HG03558 (cell line): Measurements from ENCODE around the gene MAB21L4.
"Not testable (repeated sequence)": the region's sequence is repeated elsewhere in the genome, so short reads cannot be mapped to it uniquely, and the experiment has no call there.

Experiments used
- ATAC-seq: cut with Tn5 transposase; IDR thresholded peaks from one replicate; pipeline ENCODE4 v1.9.1; 2021; ENCODE audit warnings: moderate number of reproducible peaks; ENCODE audit not compliant: unreplicated experiment; ENCODE audit errors: extremely low read depth

MAB21L4 gene

DNA sequence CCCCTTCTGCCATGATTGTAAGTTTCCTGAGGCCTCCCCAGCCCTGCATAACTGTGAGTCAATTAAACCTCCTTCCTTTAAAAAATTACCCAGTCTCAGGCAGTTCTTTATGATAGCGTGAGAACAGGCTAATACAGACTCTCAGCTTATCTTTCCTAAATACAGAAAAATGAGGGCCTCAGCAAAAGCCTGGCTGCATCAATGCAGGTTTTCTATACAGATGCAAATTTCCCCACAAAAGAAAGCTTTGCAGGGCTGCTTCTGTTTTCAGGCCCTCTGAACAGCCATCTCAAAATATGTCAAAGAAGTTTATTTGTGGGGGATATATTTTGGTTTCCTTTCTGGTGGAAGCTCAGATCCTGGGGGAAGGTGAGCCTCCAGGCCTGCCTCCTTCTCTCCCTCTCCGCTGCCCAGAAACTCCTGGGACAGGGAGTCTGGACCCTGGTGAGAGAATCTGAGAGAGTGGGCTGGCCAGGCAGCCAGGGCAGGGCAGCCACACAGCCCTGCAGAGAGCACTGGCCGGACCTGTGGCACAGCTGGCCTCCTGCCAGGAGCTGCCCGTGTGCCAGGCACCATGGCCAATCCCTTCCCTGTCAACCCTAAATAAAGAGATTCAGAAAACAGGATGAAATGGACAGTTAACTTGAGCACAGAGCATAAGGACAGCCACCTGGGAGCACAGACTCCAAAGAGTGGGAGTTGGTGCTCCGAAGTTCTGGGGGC is 48.9 kb downstream of the MAB21L4 start:
- ATAC-seq = no peak

DNA sequence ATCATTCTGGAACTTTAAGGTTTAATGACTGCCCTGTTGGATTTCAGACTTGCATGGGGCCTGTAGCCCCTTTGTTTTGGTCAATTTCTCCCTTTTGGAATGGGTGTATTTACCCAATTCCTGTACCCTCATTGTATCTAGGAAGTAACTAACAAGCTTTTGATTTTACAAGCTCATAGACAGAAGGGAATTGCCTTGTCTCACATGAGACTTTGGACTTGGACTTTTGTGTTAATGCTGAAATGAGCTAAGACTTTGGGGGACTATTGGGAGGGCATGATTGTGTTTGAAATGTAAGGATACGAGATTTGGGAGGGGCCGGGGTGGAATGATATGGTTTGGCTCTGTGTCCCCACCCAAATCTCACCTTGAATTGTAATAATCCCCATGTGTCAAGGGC is 49.6 kb downstream of the MAB21L4 start:
- ATAC-seq = not testable (repeated sequence)

DNA sequence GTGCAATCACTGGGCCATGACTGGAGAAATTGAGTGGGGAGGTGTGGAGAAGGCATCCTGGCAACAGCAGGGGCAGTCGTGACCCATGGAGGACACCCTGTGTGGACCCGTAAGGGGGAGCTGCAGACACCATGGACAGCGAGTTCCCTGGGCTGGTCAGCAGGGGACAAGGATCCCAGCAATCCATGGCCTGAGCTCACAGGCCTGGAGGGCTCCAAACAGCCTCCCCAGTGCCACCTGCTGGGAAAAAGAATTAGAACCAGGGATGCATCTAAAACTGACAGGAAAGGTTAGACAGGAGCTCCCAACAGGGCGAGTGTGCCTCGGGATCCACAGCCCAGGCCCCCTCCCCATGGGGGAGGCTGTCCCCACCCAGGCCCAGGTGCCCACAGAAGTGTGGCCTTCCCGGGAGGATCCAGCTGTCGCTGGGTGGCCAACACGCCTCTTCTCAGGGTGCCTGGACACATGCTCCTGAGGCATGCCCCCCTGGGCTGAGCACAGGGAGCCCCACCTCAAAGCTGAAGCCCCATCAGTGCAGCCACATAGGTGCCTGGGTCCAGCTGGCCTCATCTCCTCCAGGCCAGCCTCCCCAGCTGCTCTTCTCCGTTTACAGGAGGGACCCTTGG is 55.4 kb downstream of the MAB21L4 start:
- ATAC-seq = no peak

DNA sequence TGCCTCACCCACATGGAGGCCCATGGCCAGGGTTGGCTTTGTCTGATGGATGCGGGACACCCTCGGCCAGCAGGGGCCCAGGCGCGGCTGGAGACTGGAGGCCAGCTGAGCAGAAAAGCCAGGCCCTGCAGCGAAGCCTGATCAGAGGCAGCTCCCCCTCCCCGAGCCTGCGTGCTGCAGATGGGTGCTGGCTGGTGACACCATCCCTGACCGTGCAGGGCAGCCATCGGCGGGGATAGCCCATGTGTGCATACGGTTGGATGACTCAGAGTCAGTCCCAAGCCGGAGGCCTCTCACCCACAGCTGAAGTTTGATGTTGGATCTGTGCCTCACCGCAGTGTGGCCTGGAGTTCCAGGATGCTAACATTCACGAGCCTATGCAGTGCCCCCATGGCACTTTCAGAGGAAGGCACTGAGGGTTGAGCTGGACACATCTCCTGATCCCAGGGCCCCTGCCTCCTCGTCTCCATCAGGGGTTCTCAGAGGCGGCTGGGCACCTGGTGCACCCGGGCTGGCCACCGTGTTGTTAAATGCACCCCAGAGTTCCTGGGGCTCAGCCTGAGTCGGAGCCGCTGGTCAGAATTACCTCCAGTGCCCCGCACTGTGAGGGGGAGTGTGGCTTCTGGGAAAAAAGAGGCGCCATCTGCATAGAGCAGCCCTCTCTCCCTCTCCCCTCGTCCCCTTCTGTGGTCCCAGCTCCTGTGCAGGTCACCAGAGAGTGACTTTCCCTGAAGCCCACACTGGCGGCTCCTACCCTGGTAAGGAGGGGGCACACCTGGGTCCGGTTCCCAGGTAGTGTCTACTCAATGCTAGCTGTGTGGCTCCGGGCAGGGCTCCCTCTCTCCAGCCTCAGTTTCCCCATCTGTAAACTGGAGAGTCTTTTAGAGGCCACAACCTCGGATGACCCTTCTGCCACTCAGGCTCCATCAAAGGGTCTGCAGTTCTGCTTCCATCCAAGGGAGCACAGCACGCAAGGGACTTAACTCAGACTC is 56.5 kb downstream of the MAB21L4 start:
- no peak for ATAC-seq

DNA sequence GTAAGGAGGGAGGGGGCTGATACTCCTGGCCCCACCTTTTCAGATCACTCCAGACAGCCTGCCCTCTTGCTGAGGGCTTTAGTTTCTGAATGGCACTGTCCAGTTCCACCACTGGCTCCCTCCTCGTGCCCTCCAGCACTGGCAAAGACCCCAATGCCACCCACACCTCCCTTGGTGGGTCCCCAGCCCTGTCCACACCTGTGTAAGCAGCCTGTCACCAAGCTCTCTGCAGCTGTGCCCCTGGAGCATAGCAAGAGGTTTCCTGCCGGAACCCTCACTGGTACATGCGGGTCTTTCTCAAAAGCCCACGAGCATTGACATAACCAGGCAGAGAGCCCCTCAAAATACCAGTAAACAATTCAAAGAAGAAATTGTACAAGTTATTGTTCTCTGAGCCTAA is 58.3 kb downstream of the MAB21L4 start:
- ATAC-seq = no peak

DNA sequence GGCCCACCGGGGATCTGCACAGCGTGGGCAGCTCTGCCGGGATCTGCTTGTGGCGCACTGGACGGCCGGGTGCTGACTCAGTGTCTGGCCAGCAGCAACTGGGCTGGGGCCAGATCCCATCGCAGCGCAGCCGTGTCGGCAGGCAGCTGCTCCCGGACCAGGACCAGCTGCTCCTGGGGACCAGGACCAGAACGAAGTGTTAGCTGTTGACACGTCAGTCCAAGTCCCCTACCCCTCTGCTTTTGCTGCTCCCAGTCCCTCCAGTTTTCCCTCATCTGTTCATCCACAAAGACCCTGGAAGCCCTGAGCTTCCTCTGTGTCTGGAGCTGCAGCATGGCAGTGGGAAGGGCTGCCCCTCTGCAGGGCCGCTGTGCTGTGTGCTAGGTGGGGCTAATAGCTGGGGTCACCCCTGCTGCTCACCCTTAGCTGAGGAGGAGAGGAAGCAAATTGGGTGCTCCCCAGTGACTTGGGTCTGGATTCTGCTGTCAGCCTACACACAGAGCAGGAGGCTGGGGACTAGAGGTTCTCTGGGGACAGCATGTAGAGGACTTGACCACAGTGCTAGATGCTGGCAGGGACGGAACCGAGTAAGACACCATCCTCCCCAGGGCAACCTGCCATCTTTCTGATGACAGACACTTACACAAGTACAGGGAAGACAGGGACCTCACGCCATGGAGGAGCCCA is 59.0 kb downstream of the MAB21L4 start:
- no peak for ATAC-seq
